ENCODE data around the gene ZMYND10.

DNA sequence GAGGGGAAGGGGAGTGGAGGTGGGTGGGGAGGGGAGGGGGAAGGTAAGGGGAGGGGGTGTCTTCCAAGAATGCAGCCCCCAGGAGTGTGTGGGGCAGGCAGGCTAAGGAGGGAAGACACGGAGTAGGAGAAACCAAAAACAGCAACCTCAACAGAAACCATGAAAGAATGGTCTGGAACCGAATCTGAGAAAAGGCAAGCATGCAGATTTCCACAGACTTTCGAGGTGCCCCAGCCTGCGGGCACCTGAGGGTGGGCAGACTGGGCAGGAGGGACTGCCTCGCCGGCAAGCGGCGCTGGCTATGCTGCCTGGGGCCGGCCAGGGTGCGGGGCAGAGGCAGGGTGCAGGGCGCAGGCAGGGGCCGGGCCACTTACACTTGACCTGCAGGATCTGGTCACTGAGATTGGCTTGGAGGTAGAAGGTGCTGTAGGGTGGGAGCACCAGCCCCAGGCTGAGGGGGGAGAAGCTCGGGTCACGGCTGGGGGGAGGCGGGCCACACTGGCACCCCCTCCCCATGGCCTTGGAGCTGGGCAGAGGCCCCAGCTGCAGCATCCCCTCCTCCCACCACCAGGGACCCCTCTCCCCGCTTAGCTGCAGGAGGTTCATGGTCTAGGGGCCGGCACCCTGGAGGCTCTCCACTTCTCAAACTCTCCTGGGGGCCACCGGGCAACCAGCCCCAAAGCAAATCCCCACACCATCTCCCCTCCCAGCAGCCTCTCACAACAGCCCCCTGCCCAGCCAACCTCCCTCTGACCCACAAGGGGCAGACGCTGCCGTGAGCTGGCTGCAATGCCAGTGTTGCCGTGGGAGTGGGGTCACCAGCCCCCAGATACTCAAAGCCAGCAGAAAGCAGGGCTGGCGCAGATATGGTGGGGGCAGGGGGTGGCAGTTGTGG is 29.1 kb upstream of the ZMYND10 start:
- TF ChIP-seq, protein P1, sequence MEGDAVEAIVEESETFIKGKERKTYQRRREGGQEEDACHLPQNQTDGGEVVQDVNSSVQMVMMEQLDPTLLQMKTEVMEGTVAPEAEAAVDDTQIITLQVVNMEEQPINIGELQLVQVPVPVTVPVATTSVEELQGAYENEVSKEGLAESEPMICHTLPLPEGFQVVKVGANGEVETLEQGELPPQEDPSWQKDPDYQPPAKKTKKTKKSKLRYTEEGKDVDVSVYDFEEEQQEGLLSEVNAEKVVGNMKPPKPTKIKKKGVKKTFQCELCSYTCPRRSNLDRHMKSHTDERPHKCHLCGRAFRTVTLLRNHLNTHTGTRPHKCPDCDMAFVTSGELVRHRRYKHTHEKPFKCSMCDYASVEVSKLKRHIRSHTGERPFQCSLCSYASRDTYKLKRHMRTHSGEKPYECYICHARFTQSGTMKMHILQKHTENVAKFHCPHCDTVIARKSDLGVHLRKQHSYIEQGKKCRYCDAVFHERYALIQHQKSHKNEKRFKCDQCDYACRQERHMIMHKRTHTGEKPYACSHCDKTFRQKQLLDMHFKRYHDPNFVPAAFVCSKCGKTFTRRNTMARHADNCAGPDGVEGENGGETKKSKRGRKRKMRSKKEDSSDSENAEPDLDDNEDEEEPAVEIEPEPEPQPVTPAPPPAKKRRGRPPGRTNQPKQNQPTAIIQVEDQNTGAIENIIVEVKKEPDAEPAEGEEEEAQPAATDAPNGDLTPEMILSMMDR (IDR thresholded peaks at IDR 0.05) = no peak
- no peak for TF ChIP-seq EP300 (IDR thresholded peaks at IDR 0.05)
